Measurements from ENCODE around the gene FARP1.

Gene FARP1

DNA sequence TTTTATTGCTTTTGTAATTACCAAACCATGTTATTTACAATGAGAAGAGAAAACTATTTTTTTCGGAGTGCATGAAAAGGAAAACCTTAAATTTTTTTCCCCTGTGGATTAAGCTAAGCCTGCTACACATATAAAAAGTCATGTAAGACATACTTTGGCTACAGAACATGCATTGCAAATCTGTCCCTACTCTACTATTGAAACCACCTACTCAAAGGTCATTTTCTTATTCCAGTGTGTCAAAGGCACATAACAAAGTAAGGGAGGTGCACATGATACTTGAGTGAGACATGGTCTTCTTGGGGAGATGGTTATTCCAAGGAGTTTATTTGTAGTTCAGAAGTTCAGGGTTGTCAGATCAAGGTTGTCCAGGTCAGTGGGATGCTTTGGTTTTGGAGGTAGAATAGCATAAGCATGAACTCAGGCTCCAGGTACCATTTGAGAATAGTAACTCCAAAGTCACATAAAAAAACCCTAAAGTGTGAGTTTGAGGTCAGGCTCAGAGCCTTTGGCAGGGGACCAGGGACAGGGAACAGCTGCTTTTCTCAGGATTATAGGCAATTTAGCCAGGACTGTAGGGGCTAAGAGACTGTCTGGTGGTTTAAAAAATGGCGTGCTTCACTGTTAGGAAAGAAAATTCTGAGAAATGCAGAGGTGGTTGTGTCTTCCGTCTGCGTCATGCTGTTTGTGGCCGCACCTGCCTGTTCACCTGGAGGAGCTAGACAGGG, 15.4 kb downstream of the FARP1 start:
- POLR2A ChIA-PET, result no interaction called here
- TF ChIP-seq ZNF571 (tag by site-specific recombination; IDR thresholded peaks at IDR 0.05) (no peak), OVOL3 (tag by site-specific recombination; IDR thresholded peaks at IDR 0.05) (no peak)
- TF ChIP-seq, protein P1, sequence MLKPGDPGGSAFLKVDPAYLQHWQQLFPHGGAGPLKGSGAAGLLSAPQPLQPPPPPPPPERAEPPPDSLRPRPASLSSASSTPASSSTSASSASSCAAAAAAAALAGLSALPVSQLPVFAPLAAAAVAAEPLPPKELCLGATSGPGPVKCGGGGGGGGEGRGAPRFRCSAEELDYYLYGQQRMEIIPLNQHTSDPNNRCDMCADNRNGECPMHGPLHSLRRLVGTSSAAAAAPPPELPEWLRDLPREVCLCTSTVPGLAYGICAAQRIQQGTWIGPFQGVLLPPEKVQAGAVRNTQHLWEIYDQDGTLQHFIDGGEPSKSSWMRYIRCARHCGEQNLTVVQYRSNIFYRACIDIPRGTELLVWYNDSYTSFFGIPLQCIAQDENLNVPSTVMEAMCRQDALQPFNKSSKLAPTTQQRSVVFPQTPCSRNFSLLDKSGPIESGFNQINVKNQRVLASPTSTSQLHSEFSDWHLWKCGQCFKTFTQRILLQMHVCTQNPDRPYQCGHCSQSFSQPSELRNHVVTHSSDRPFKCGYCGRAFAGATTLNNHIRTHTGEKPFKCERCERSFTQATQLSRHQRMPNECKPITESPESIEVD (tag by site-specific recombination; IDR thresholded peaks at IDR 0.05), result peak; percentile 52
- H3K36me3 ChIP-seq (ENCODE audit: control insufficient read depth in 2 of 2, insufficient read depth in 1 of 2, low read length in 2 of 2), result peaks cover 0 to 3% of the 10 kb centered on the region in 2 experiments; a peak in 1 of 3 replicates
- 0 out of 2 replicates have a peak, but pooled peaks cover 3% of the 10 kb centered on the region for H3K4me1 ChIP-seq (ENCODE audit: control insufficient read depth, insufficient read depth, low read length)
- H3K9me3 ChIP-seq (ENCODE audit: control insufficient read depth, insufficient read depth, low read depth, low read length), result no peaks in the 10 kb centered on the region
- CTCF ChIA-PET, result interaction anchor here (0.7 to 0.9 kb wide), 2 partner anchors 11 to 47 kb away, joined by 3 read pairs; no protein-coding TSS in a partner anchor
- no peak overlapping the region for H3K27ac ChIP-seq (ENCODE audit: extremely low read depth, low read depth, low read length)
- H3K4me3 ChIP-seq (ENCODE audit: low read depth, low read length), result no peak overlapping the region

DNA sequence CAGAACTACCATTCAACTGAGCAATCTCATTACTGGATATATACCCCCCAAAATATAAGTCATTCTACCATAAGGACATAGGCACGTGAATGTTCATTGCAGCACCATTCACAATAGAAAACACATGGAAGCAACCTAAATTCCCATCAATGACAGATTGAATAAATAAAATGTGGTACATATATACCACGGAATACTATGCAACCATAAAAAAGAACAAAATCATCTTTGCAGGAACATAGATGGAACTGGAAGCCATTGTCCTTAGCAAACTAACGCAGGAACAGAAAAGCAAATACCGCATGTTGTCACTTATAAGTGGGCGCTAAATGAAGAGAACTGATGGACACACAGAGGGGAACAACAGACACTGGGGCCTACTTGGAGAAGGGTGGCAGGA, 20.0 kb downstream of the FARP1 start:
- ChIA-PET CTCF (no interaction called here), POLR2A (no interaction called here)
- Histone ChIP-seq H3K9me3 (ENCODE audit: control insufficient read depth, insufficient read depth, low read depth, low read length) (no peaks in the 10 kb centered on the region), H3K36me3 (ENCODE audit: control insufficient read depth in 2 of 2, insufficient read depth in 1 of 2, low read length in 2 of 2) (peaks cover 0 to 3% of the 10 kb centered on the region in 2 experiments; a peak in 1 of 3 replicates), H3K4me3 (ENCODE audit: low read depth, low read length) (no peak overlapping the region), H3K27ac (ENCODE audit: extremely low read depth, low read depth, low read length) (no peak overlapping the region), H3K4me1 (ENCODE audit: control insufficient read depth, insufficient read depth, low read length) (no peaks in the 10 kb centered on the region)
- TF ChIP-seq, protein P2, sequence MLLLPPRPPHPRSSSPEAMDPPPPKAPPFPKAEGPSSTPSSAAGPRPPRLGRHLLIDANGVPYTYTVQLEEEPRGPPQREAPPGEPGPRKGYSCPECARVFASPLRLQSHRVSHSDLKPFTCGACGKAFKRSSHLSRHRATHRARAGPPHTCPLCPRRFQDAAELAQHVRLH (tag by site-specific recombination; IDR thresholded peaks at IDR 0.05), result 0 out of 2 replicates have a peak, but pooled peaks have one; percentile 44
- TF ChIP-seq ZNF146 (tag by site-specific recombination; IDR thresholded peaks at IDR 0.05), result peak; percentile 98
- TF ChIP-seq ZNF324 (tag by site-specific recombination; IDR thresholded peaks at IDR 0.05), result no peak
- TF ChIP-seq ZNF211 (tag by site-specific recombination; IDR thresholded peaks at IDR 0.05; ENCODE audit: low read depth), result no peak
- TF ChIP-seq, protein P3, sequence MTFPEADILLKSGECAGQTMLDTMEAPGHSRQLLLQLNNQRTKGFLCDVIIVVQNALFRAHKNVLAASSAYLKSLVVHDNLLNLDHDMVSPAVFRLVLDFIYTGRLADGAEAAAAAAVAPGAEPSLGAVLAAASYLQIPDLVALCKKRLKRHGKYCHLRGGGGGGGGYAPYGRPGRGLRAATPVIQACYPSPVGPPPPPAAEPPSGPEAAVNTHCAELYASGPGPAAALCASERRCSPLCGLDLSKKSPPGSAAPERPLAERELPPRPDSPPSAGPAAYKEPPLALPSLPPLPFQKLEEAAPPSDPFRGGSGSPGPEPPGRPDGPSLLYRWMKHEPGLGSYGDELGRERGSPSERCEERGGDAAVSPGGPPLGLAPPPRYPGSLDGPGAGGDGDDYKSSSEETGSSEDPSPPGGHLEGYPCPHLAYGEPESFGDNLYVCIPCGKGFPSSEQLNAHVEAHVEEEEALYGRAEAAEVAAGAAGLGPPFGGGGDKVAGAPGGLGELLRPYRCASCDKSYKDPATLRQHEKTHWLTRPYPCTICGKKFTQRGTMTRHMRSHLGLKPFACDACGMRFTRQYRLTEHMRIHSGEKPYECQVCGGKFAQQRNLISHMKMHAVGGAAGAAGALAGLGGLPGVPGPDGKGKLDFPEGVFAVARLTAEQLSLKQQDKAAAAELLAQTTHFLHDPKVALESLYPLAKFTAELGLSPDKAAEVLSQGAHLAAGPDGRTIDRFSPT (tag by site-specific recombination; IDR thresholded peaks at IDR 0.05), result no peak
- TF ChIP-seq, protein P4, sequence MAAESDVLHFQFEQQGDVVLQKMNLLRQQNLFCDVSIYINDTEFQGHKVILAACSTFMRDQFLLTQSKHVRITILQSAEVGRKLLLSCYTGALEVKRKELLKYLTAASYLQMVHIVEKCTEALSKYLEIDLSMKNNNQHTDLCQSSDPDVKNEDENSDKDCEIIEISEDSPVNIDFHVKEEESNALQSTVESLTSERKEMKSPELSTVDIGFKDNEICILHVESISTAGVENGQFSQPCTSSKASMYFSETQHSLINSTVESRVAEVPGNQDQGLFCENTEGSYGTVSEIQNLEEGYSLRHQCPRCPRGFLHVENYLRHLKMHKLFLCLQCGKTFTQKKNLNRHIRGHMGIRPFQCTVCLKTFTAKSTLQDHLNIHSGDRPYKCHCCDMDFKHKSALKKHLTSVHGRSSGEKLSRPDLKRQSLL (tag by site-specific recombination; IDR thresholded peaks at IDR 0.05), result no peak

DNA sequence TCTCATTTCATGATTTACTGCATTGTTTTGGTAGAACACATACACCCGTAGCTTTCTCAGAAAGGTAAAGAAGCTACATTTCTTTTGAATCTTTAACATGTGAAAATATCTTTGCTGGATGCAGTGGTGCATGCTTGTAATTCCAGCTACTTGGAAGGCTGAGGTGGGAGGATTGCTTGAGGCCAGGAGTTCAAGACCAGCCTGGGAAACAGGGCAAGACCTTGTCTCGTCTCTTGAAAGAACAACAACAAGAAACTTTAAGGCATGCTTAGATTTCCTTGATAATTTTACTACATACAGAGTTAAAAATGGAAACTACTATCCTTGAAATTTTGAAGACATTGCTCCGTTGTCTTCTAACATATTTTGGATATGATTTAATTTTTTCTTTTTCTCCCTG, 26.4 kb downstream of the FARP1 start:
- Histone ChIP-seq H3K36me3 (ENCODE audit: control insufficient read depth in 2 of 2, insufficient read depth in 1 of 2, low read length in 2 of 2) (no peaks in the 10 kb centered on the region), H3K4me3 (ENCODE audit: low read depth, low read length) (no peak overlapping the region), H3K9me3 (ENCODE audit: control insufficient read depth, insufficient read depth, low read depth, low read length) (no peaks in the 10 kb centered on the region), H3K27ac (ENCODE audit: extremely low read depth, low read depth, low read length) (no peak overlapping the region), H3K4me1 (ENCODE audit: control insufficient read depth, insufficient read depth, low read length) (peaks cover 19% of the 10 kb centered on the region)
- POLR2A ChIA-PET, result no interaction called here
- no peak for TF ChIP-seq ZNF404 (tag by site-specific recombination; IDR thresholded peaks at IDR 0.05)
- TF ChIP-seq ZNF157 (tag by site-specific recombination; IDR thresholded peaks at IDR 0.05), result no peak
- no peak for TF ChIP-seq ZNF510 (tag by site-specific recombination; IDR thresholded peaks at IDR 0.05; ENCODE audit: insufficient replicate concordance)
- TF ChIP-seq OVOL3 (tag by site-specific recombination; IDR thresholded peaks at IDR 0.05), result no peak
- TF ChIP-seq ZNF473 (tag by site-specific recombination; IDR thresholded peaks at IDR 0.05), result no peak
- 0 out of 2 replicates have a peak, but pooled peaks have one; percentile 20 for TF ChIP-seq ZNF600 (tag by site-specific recombination; IDR thresholded peaks at IDR 0.05)
- no peak for TF ChIP-seq ZNF626 (tag by site-specific recombination; IDR thresholded peaks at IDR 0.05)
- TF ChIP-seq GFI1B (tag by site-specific recombination; IDR thresholded peaks at IDR 0.05), result no peak
- CTCF ChIA-PET, result interaction anchor here (0.6 to 1.0 kb wide), 2 partner anchors 11 to 15 kb away, joined by 3 read pairs; no protein-coding TSS in a partner anchor
